KMS-11 (cell line): Measurements from ENCODE around the gene ARHGAP44.

Experiments used
- H2AFZ ChIP-seq: fragments of 200-600 bp; sonication (generic); 2 replicates; pipeline ENCODE4 v1.6.1; 2016; ENCODE audit warnings: antibody characterized with exemption, mixed run types, low read depth
- H3K27ac ChIP-seq: fragments of 200-600 bp; sonication (generic); 2 replicates; pipeline ENCODE4 v1.6.1; 2016; ENCODE audit warnings: mild to moderate bottlenecking, mixed run types
- H3K27me3 ChIP-seq: fragments of 200-600 bp; sonication (generic); 2 replicates; pipeline ENCODE4 v1.6.1; 2017; ENCODE audit warnings: mild to moderate bottlenecking, low read depth, mixed run types, moderate library complexity; ENCODE audit not compliant: insufficient read depth
- H3K36me3 ChIP-seq: fragments of 200-600 bp; sonication (generic); 2 replicates; pipeline ENCODE4 v1.6.1; 2017; ENCODE audit warnings: mild to moderate bottlenecking, mixed run types; ENCODE audit not compliant: insufficient read depth
- H3K4me1 ChIP-seq: fragments of 200-600 bp; sonication (generic); 2 replicates; pipeline ENCODE4 v1.6.1; 2016; ENCODE audit warnings: mild to moderate bottlenecking, low read depth, mixed run types; ENCODE audit not compliant: poor library complexity, severe bottlenecking
- H3K4me2 ChIP-seq: fragments of 200-600 bp; sonication (generic); 2 replicates; pipeline ENCODE4 v1.7.0; 2016; ENCODE audit warnings: mild to moderate bottlenecking, mixed run types
- H3K4me3 ChIP-seq: fragments of 200-600 bp; sonication (generic); IDR thresholded peaks from 2 replicates; pipeline ENCODE4 v1.6.1; 2017; ENCODE audit warnings: low read depth, low read length, mixed read lengths; ENCODE audit not compliant: insufficient read depth
- H3K79me2 ChIP-seq: fragments of 200-600 bp; sonication (generic); 2 replicates; pipeline ENCODE4 v1.6.1; 2016; ENCODE audit warnings: low read depth, mixed run types; ENCODE audit not compliant: insufficient read depth
- H3K9ac ChIP-seq: fragments of 200-600 bp; sonication (generic); 2 replicates; pipeline ENCODE4 v1.6.1; 2016; ENCODE audit warnings: mild to moderate bottlenecking, mixed run types
- H4K20me1 ChIP-seq: fragments of 200-600 bp; sonication (generic); 2 replicates; pipeline ENCODE4 v1.6.1; 2016; ENCODE audit warnings: mild to moderate bottlenecking, mixed run types; ENCODE audit not compliant: insufficient read depth
- TF ChIP-seq, protein P1 (sequence below): fragments of 200-600 bp; sonication (generic); conservative IDR thresholded peaks from 2 replicates; pipeline ENCODE4 v1.6.1; 2017; ENCODE audit warnings: low read depth, mild to moderate bottlenecking, antibody characterized with exemption, low read length, moderate library complexity, mixed read lengths

The ARHGAP44 gene

DNA sequence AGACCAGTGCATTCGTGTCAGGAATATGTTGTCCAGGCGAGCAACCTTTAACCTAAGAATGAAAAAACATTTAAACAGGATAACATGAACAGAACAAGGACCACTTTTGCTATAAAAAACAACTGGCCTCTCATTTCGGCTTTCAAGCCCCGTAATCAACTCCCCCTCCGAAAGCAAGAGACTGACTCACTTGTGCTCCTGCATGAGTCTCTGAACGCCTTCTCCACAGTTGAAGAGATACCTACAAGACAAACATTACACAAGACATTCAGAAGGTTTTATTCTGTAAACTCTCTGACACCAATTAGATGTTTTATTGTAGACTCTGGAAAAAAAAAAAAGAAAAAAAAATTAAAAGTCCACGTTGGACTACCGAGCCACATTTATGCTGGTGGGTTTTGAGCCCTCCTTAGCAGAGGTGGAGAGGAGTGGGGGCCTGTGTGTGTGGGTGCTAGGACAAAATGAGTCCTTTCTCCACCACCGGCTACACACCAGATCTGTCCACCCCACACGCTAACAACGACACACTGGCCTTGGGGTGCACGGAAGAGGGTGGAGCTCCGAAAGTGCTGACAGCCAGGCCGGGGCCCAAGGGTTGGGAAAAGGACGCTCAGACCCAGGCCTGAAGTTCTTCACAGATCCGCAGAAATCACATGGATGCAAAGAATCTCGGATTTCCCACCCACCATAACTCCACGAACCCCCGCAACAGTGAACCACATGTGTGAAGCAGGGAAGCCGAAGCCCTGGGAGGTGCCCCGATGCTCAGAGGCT is 227.8 kb downstream of the ARHGAP44 start:
- Histone ChIP-seq H3K36me3 (no peaks in the 10 kb centered on the region), H3K4me1 (no peaks in the 10 kb centered on the region), H2AFZ (no peak overlapping the region), H3K4me2 (no peak overlapping the region), H3K27ac (peak overlapping the region; percentile 45), H4K20me1 (no peaks in the 10 kb centered on the region), H3K9ac (peak overlapping the region; percentile 42; the same call in 1 of the 2 replicates), H3K27me3 (no peaks in the 10 kb centered on the region), H3K79me2 (no peaks in the 10 kb centered on the region; the same call in 1 of the 2 replicates), H3K4me3 (no peak overlapping the region)
- TF ChIP-seq, protein P1, sequence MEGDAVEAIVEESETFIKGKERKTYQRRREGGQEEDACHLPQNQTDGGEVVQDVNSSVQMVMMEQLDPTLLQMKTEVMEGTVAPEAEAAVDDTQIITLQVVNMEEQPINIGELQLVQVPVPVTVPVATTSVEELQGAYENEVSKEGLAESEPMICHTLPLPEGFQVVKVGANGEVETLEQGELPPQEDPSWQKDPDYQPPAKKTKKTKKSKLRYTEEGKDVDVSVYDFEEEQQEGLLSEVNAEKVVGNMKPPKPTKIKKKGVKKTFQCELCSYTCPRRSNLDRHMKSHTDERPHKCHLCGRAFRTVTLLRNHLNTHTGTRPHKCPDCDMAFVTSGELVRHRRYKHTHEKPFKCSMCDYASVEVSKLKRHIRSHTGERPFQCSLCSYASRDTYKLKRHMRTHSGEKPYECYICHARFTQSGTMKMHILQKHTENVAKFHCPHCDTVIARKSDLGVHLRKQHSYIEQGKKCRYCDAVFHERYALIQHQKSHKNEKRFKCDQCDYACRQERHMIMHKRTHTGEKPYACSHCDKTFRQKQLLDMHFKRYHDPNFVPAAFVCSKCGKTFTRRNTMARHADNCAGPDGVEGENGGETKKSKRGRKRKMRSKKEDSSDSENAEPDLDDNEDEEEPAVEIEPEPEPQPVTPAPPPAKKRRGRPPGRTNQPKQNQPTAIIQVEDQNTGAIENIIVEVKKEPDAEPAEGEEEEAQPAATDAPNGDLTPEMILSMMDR: no peak

DNA sequence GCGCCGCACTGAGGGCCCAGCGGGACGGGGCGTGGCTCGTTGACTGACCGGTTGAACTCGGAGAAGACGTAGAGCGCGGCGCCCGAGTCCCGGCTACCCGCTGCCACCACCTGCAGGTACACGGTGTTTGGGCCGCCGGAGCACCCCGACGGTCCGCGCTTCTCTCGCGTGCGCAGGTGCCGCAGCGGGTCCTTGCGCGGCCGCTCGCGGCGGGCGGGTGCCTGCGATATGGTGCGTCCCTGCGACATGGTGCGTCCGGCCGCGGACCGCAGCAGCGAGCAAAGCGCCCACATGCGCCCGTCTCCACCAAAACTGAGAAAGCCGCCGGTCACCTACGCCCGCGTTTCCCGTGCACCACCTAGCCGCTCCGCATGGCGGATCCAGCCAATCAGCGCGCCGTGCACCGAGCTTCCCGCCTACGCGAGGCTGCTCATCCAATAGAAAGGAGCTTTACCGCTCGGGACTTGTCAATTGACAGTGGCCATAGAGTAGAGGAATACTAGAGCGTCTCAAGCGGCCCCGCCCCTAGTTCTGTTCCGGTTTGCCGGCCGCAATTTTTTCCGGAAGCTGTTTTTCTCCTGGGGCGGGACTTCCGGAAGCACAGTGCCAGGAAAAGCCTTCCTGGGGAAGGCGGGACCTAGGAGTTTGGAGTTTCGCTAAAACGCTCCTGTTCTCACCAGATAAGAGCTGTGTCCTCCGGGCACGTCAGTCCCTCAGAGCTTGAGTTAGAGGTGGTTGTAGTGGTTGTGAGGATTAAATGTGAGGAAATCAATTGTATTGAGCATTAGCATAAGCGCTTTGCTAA is 228.6 kb downstream of the ARHGAP44 start, which contains the start of gene ELAC2:
Gene ELAC2, minus strand, starts transcription at position 373 of the 805 bp plus-strand sequence. Its CDS starts 80 bp downstream, at position 293.
- H3K4me2 ChIP-seq: peak within 1 kb of the TSS; percentile 17; the same call in 1 of the 2 replicates
- H3K9ac ChIP-seq: peak within 1 kb of the TSS; percentile 42; the same call in 1 of the 2 replicates
- H3K79me2 ChIP-seq: no peaks in the 10 kb centered on the region; the same call in 1 of the 2 replicates
- H4K20me1 ChIP-seq: no peaks in the 10 kb centered on the region
- peak within 1 kb of the TSS; percentile 34 for H2AFZ ChIP-seq
- H3K4me3 ChIP-seq: no peak within 1 kb of the TSS
- H3K27ac ChIP-seq: peak within 1 kb of the TSS; percentile 45
- no peaks in the 10 kb centered on the region for H3K4me1 ChIP-seq
- TF ChIP-seq, protein P1: no peak
- H3K27me3 ChIP-seq: no peaks in the 10 kb centered on the region
- H3K36me3 ChIP-seq: no peaks in the 10 kb centered on the region

DNA sequence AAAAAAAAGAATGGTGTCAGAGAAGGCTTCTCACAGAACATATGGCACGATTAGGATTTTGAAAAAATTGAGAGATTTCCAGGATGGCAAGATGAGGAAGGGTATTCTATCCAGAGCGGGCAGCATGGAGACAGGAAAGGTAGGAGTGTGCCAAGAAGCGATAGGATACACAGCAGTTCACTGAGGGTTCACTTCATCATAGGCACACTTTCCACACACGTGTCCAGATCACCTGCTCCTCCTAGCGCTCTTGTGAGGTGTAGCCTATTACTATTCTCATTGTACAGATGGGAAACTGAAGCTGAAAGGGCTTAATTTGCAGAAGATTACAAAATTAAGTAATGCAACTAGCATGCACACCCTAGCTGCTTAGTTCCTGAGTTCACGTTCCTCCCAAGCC is 234.7 kb downstream of the ARHGAP44 start:
- Histone ChIP-seq H3K27ac (no peak overlapping the region), H3K4me3 (no peak overlapping the region), H3K79me2 (no peaks in the 10 kb centered on the region), H3K9ac (no peak overlapping the region), H4K20me1 (no peaks in the 10 kb centered on the region), H3K36me3 (no peaks in the 10 kb centered on the region), H3K4me2 (no peak overlapping the region), H3K27me3 (no peaks in the 10 kb centered on the region), H2AFZ (no peak overlapping the region), H3K4me1 (no peaks in the 10 kb centered on the region)
- TF ChIP-seq, protein P1: no peak

DNA sequence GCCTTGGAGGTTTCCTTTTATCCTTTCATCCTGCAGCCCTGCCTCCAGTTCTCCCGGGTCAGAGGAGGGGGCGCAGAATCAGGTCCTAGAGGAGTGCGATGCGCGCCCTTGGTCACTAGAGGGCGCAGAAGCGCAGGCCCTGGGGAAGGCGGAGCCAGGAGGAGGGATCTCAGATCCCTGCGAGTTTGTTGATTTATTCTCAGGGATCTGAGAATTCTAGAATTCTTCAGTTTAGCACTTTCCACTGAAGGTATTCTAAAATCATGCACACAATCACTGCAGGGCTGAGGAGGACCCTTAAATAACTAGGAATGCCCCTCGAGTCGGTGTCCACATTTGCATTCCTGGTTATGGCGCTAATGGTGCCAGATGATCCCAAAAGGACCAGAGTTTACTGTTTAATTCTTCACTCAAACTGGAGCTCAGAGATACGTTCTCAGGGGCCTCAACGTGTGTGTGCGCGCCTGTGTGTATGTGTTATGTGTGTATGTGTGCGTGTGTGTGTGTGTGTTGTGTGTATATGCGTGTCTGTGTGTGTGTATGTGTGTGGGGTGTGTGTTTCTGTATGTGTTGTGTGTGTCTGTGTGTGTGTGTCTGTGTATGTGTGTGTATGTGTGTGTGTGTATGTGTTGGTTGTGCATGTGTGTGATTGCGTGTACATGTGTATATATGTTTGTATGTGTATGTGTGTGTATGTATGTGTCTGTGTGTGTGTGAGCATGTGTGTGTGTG is 235.4 kb downstream of the ARHGAP44 start:
- H3K9ac ChIP-seq: no peak overlapping the region
- TF ChIP-seq, protein P1: peak; percentile 54
- H3K27ac ChIP-seq: no peak overlapping the region
- no peaks in the 10 kb centered on the region for H3K27me3 ChIP-seq
- no peaks in the 10 kb centered on the region for H3K4me1 ChIP-seq
- no peak overlapping the region for H3K4me3 ChIP-seq
- no peaks in the 10 kb centered on the region for H4K20me1 ChIP-seq
- H2AFZ ChIP-seq: no peak overlapping the region
- H3K4me2 ChIP-seq: no peak overlapping the region
- H3K36me3 ChIP-seq: no peaks in the 10 kb centered on the region
- H3K79me2 ChIP-seq: no peaks in the 10 kb centered on the region
